HG02970 (cell line): ENCODE data around the gene FAM180A.
"Not testable (repeated sequence)": the region's sequence is repeated elsewhere in the genome, so short reads cannot be mapped to it uniquely, and the experiment has no call there.

Experiments
- ATAC-seq: cut with Tn5 transposase; IDR thresholded peaks from one replicate; pipeline ENCODE4 v1.9.1; 2021; ENCODE audit warnings: mild to moderate bottlenecking, moderate library complexity, moderate number of reproducible peaks; ENCODE audit not compliant: unreplicated experiment, low FRiP score

FAM180A gene

GRCh38 chr7:135742371-135742770, 6.2 kb downstream of the FAM180A start:
- ATAC-seq: no peak

GRCh38 chr7:135741905-135742304, 6.7 kb downstream of the FAM180A start:
- ATAC-seq: no peak

GRCh38 chr7:135740889-135741288, 7.7 kb downstream of the FAM180A start:
- no peak for ATAC-seq

GRCh38 chr7:135737306-135737647, 11.3 kb downstream of the FAM180A start:
- ATAC-seq: not testable (repeated sequence)

- ATAC-seq: no peak
Measured at GRCh38 chr7:135736586-135737305, 11.9 kb downstream of the FAM180A start.

- ATAC-seq: no peak
Measured at GRCh38 chr7:135734343-135734689, 14.3 kb downstream of the FAM180A start.

GRCh38 chr7:135733603-135734342, 14.8 kb downstream of the FAM180A start:
- no peak for ATAC-seq

GRCh38 chr7:135731131-135731530, 17.5 kb downstream of the FAM180A start:
- ATAC-seq: no peak

- no peak for ATAC-seq
Measured at GRCh38 chr7:135729230-135729629, 19.4 kb downstream of the FAM180A start.

- no peak for ATAC-seq
Measured at GRCh38 chr7:135728136-135728669, 20.4 kb downstream of the FAM180A start, which contains the start of gene SLC13A4. TSS of gene SLC13A4 (minus strand) at chr7:135728186. CDS start at chr7:135727496, 690 bp downstream.

- ATAC-seq: no peak
Measured at GRCh38 chr7:135726911-135727673, 21.5 kb downstream of the FAM180A start.

GRCh38 chr7:135726276-135726788, 22.3 kb downstream of the FAM180A start:
- no peak for ATAC-seq

- no peak for ATAC-seq
Measured at GRCh38 chr7:135723411-135723810, 25.2 kb downstream of the FAM180A start.

GRCh38 chr7:135721198-135721820, 27.3 kb downstream of the FAM180A start:
- ATAC-seq: no peak

- no peak for ATAC-seq
Measured at GRCh38 chr7:135719688-135720087, 28.9 kb downstream of the FAM180A start.

GRCh38 chr7:135718794-135719437, 29.7 kb downstream of the FAM180A start:
- ATAC-seq: no peak

- no peak for ATAC-seq
Measured at GRCh38 chr7:135718219-135718618, 30.4 kb downstream of the FAM180A start.

- no peak for ATAC-seq
Measured at GRCh38 chr7:135717693-135718092, 30.9 kb downstream of the FAM180A start.

GRCh38 chr7:135716677-135717238, 31.9 kb downstream of the FAM180A start:
- no peak for ATAC-seq

GRCh38 chr7:135715673-135716072, 32.9 kb downstream of the FAM180A start:
- no peak for ATAC-seq
